HG02623 (cell line): Measurements from ENCODE around the gene PPP1R12A.
"Not testable (repeated sequence)": the region's sequence is repeated elsewhere in the genome, so short reads cannot be mapped to it uniquely, and the experiment has no call there.

ENCODE experiments used
- ATAC-seq: cut with Tn5 transposase; IDR thresholded peaks from one replicate; pipeline ENCODE4 v1.9.1; 2021; ENCODE audit warnings: moderate library complexity; ENCODE audit not compliant: unreplicated experiment

The PPP1R12A gene

DNA sequence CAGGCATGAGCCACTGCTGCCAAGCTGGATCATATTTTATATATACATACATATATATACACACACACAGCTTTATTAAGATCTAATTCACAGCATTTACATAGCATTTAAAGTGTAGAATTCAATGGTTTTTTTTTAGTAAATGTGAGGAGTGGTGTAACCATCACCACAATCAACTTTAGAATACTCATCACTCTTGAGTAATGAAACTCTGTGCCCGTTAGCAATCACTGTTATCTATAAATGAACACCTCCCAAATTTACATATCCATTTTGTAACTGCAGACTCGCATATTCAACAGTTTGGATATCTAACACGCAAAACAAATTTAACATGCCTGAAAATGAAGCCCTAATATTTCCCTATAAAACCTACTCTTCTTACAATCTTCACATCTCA, 90.9 kb downstream of the PPP1R12A start:
- ATAC-seq: no peak

DNA sequence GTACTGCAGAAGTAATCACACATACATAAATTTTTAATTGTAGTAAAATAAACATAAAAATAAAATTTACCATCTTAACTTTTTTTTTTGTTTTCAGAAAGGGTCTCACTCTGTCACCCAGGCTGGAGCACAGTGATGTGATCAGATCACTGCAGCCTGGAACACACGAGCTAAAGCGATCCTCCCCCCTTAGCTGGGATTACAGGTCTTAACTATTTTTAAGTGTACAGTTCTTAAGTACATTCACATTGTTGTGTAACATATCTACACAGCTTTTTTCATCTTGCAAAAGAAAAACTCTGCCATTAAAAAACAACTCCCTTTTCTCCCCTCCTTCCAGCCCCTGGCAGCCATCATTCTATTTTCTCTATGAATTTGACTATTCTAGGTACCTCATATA, 92.3 kb downstream of the PPP1R12A start:
- ATAC-seq: no peak

DNA sequence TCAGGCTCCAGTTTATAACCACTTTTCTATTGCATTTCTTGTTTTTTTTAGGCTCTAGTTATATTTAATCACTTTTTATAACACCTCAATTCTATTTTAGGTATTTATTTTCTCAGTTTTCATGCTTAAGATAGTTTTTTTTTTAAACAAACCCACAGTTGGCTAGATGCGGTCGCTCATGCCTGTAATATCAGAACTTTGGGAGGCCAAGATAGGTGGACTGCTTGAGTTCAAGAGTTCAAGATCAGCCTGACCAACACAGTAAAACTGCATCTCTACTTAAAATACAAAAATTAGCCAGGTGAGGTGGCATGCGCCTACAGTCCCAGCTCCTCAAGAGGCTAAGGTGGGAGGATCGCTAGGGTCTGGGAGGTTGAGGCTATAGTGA, 93.0 kb downstream of the PPP1R12A start:
- no peak for ATAC-seq

DNA sequence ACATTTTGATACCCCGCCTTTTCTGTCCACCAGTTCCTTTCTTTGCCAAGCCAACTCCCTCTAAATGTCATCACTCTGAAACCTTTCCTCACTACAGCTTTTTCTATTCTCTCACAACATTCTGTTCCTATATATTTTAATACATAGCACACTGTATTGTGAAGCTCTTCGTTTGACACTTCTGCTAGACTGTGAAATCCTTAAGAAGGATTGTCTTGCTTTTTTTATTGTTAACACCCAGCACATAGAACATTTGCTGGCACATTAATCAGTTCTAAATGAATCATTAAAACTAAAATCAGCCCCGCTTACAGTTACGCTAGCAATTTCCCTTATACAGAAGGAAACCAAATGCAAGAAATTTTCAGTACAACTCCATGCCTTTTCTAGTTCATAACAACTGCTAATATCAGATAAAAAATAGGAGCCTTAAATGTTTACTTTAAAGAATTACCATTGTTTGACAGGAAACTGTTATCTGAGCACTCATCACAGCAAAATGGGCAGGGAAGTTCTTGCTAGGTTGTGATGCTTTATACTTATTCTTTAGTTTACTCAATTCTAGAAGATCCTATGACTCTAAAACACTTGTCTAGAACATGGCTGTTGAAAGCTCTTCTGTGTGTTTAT, 93.5 kb downstream of the PPP1R12A start:
- ATAC-seq: no peak

DNA sequence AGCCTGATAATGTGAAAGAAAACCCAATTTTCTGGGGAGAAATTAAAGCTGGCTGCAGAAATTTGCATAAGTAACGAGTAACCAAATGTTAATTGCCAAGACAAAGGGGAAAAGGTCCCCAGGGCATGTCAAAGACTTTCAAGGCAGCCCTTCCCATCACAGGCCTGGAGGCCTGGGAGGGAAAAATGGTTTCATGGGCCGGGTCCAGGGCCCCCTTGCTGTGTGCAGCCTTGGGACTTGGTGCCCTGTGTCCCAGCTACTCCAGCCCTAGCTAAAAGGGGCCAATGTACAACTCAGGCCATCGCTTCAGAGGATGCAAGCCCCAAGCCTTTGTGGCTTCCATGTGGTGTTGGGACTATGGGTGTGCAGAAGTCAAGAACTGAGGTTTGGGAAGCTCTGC, 96.5 kb downstream of the PPP1R12A start:
- ATAC-seq: no peak

DNA sequence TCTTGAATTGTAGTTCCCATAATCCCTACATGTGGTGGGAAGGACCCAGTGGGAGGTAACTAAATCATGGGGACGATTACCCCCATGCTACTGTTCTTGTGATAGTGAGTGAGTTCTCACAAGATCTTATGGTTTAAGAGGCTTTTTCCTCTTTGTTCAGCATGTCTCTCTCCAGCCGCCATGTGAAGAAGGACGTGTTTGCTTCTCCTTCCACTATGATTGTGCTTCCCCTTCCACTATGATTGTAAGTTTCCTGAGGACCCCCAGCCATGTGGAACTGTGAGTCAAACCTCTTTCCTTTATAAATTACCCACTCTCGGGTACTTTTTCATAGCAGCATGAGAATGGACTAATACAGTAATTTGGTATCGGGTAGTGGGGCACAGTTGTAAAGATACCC, 97.3 kb downstream of the PPP1R12A start:
- no peak for ATAC-seq

DNA sequence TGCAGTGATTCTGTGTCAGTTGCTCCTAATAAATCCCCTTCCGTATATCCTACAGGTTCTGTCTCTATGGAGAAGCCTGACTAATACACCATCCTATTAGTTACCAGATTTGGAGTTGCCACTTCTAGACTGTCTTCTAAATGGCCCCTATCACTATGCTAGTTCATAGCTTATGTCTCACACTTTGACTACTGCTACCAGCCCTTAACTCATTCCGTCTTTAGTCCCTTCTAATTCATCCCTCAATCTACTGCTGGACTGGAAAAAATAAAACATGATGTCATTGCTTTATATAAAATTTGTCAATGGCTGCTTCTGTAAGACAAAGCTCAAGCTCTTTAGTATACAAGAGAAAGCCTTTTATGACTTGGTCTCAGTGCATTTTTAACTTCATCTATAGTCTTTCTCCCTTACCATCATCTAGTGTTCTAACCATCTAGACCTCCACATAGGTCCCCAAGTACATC, 99.5 kb downstream of the PPP1R12A start:
- ATAC-seq: no peak

DNA sequence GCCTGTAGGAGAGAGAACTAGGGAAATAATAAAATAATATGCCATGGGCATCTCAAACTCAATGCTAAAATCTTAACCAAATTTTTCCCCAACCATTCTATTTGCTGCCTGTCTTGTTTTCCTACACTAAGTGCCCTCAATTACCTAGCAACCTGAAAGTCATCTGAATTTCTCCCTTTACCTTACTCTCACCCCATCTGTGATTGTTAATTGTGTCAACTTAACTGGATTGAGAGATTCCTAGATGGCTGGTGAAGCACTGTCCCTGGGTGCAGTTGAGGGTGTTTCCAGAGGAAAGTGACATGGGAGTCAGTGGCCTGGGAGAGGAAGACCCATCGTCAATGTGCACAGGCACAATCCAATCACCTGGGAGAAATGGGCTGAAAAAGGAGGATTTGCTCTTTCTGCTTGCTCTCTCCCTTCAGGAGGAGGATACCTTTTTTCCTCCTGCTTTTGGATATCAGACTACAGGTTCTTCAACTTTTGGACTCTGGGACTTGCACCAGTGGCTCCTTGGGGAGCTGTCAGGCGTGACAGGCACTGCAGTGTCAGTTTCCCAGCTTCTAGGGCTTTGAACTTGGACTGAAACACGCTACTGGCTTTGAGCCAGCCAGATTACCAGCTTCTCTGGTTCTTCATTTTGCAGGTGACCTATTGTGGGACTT, 100.1 kb downstream of the PPP1R12A start:
- ATAC-seq: no peak

DNA sequence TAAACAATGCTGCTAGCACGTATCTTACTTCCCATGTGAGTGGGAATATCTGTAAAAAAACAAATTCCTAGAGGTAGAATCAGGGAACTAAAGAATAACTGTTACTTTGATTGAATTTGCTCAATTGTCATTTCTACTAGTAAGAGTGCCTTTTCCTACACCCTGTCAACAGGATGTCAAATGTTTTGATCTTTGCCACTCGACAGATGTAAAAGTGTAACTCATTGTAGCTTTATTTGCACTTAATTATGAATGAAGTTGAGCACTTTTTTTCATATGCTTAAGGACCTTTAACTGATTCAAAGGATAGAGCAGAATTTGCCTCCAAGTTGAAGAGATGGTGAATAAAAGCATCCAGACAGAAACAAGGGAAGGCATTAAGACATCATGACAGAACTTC, 104.5 kb downstream of the PPP1R12A start:
- ATAC-seq: no peak

DNA sequence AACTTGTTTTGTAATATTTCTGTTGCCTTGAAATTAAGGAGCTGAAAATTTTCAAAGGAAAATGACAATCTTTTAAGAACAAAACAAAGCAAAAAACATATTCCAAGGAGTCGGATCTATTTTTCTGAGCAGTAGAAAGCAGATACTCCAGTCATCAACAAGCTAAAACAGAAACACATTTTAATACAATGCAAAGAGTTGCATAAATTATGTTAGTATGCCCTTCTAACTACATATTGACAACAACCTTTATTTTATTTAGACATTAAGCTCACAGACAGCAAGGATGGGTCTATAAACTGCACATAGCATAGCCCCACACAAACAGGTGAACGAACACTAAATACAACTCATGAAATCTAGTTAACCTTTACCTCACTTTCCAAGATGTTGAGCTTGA, 106.0 kb downstream of the PPP1R12A start:
- ATAC-seq: no peak

DNA sequence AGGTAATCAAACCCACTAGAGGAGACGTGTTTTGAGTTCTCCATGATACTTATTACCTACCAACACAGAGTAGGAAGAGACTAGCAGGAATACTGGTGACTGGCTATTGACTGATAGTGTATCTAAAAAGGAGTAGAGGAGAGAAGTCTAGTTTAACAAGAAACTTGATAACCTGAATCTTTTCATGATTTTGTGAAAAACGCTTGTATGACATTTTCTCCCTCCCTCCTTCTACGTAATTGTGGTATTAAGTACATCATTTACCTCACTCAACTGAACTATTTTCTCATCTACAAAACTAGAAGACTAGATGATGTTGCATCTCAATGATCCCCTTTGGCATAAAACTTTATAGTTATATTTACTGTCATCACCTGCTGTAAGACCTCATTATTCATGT, 107.4 kb downstream of the PPP1R12A start:
- ATAC-seq: no peak

DNA sequence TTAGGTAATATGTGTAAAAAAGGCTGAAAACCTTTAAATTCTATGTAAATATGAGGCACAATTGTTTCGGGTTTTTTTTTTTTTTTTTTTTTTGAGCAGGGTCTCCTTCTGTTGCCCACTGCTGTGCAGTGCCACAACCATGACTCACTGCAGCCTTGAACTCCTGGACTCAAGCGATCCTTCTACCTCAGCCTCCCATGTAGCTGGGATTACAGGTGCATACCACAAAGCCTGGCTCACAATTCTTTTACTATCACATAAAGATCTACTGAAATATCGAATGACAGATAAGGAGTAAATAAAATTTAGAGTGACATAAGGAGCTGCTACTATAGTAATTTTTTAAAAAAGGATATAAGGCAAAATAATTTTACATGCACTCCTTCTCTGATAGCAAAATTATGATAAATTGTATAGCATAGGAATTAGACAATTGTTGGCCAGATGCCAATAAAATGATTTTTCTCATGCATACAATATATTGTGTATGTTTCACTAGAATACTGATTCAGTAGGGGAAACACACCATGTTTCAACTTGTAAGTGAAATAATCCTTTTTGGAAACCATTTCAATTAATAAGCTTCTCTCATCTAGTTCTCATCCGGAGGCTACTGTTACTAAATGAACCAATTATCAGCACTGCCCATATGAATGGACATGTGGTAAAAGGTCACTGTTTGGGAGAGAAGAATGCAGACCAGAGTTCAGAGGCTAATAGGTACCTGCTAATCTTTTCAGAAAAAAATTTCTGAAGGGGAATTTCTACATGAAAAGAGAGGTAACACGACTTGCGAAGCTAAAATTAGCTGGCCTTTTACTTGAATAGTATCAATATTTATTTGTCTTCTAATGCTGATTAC, 108.4 kb downstream of the PPP1R12A start:
- no peak for ATAC-seq

DNA sequence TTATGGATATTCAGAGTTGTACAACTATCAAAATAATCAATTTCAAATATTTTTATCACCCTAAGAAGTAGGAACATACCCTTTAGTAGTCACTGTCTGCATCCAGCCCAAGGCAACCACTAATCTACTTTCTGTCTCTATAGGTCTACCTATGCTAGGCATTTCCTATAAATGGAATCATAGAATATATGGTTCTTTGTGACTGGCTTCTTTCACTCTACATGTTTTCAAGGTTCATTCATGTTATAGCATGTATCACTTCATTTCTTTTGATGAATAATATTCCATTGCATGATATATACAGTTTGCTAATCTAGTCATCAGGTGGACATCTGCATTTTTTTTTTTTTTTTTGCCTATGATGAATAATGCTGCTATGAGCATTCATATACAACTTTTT, 112.4 kb downstream of the PPP1R12A start:
- ATAC-seq: no peak

DNA sequence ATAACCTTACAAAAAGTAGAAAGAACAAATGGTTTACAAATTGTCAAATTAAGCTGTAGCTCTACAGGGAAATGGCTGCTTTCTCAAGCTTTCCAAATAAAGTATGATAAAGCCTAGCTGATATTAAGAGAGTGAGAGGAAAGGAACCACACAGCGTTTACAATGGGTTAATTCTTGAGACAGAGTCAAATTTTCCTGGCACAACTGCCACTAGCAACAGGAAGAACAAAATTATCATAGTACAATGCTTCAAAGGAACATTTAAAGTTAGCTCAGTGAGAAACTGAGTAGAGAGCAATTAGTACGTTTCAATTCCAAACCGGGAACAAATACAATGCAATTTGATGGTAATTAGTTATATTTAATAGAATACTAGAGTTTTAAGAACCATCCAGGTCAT, 116.0 kb downstream of the PPP1R12A start:
- no peak for ATAC-seq

DNA sequence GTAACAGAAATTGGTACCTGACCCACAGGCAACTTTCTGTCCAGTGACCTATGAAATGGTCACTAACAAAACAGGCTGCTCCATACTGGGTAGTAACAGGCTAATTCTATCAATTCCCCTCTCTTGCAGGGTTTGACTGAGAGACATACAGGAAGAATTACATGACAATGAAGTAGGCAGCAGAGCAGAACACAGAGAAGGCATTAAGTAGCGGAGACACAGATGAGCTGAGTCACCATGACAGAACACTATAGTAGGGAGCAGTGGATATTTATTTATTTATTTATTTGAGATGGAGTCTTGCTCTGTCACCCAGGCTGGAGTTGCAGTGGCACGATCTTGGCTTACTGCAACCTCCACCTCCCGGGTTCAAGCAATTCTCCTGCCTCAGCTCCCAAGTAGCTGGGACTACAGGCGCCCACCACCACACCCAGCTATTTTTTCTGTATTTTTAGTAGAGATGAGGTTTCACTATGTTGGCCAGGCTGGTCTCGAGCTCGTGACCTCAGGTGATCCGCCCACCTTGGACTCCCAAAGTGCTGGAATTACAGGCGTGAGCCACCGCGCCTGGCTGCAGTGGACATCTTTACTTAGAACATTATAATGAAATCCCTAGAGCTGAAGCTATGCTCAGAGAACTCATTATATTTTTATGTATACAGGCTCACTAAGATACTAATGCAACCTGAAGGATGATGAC, 150.4 kb downstream of the PPP1R12A start:
- not testable (repeated sequence) for ATAC-seq

DNA sequence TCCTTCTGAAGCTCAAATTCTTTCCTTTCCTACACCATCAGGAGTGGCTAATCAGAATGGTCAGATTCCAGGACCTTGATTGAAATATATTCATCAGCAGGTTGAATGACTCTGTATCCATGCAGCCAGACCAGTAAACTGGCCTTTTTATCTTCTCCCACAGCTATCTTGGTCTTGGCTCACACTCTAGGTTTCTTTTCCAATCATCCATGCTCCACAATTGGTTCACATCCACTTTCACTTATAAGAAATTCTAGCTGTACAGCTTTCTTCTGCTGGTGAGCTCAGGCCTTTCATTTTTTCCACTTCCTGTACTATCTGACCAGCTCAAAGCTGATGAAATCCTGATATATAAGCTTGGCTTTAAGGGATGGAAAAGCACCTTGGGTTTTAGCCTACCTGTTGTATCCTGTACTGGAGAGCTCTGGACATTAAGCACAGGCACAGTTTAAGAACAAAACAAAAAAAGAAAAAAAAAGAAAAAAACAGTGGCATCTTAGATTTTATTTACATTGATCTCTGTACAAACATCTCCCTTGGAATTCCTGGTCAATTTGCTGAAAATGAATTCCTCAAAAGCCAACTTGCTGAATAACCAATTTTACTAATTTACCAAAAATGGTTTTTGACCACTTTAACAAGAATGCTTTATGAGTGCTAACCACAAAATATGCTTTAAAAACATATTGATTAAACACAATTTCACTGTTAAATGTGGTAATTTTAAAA, 152.6 kb downstream of the PPP1R12A start:
- ATAC-seq: no peak

DNA sequence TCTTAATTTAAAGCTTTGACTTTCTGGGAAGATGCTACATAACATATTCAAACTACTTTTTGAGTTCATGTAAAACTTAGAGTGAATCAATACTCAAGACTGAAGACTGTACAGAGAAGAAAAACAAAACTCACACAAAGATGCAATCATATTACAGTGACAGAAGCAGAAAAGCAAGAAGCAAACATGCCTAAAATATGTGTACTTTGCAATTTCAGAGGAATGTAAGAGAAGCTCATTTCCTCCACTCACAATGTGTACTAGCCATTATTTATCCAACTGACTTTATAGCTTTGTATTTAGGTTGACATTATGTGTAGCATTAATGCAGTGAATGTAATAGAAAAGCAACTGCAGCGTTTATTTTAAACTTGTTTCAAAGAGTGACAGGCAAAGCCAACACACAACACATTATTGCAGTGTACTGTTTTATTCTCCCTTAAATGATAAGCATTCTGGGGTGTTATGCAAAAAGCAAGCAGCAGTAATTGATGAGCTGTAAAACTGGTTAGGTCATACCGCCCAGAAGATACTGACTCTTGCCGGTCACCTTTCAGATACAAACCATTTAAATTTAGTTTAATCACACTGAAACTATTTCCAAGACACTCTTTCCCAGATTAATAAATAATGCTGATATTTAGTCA, 156.0 kb downstream of the PPP1R12A start:
- ATAC-seq: no peak

DNA sequence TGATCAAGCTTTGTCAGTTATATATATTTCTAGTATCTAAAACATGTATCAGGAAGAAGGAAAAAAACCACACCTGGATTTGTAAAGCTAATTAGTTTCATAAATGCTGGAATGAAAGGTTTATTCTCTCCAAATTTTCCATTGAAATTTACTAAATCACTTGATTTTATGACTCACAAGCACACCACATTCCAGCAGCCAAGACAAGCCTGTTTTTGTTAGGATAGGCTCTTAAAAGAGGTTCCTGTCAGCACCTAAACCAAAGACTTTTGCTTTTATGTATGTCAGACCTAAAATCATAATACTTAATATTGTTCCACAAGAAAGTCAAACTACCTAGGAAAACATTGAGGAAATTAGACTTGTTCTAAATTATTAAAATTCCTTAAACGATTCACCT, 158.8 kb downstream of the PPP1R12A start:
- ATAC-seq: no peak

DNA sequence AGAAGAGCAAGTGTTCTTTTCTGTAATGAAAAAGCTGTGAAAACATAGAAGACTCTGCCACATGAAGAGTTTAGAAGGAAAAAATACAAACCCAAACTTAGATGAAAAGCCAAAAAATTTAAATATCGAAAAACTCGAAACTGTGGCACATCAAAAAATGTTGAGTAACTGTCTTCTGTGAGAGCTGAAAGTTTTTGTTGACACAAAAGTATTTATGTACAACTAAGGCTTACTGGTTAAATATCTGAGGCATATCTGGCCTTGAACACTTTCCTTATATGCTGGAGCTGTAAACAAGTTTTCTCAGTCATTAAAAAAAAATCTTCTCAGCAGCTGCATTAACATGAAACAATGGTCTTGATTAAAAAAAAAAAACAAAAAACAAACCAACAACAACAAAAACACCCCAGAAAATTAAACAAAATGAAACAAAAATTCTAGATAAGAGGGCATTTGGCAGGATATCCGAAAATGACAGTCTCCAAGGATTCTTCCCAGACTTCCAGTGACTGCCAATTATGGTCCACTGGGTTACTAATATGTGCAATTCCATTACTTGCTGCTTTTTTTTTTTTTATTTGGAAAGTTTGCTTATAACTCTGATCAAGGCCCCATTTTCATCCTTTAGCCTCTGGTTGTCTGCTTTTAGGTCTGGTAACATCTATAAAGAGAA, 159.4 kb downstream of the PPP1R12A start:
- ATAC-seq: no peak

DNA sequence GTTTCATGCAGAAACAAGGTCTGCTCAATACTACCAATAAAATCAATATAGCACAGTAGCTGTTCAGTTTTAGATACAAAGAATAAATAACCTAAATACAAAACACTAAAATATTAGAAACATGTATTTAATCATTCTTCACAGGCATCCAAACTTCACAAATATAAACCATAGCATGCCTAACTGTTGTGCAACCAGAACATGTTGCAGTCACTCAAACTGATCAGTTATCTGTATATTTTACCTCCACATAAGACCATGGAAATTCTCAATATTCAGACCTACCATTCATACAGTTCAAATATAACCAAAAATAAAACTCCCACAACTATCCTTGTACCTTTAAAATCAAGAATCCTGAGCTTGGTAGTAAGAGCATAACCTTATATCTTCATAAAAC, 161.0 kb downstream of the PPP1R12A start:
- ATAC-seq: no peak
